Left hindlimb (tissue), 1 donor: ENCODE results near the gene CFAP58.
A peak's percentile ranks its signal among the peaks of the same experiment; 100 is the strongest.

Source experiments
- DNase-seq: peaks from one replicate; pipeline ENCODE4 v3.0.0-alpha.2; 2018

CFAP58 gene

GRCh38 chr10:104353325-104354048 lies at the start of gene CFAP58:
Gene CFAP58 (plus strand): TSS chr10:104353833. CDS start chr10:104353898, 65 bp downstream.
- peak; percentile 87 for DNase-seq

- no peak for DNase-seq
These were observed 49.3 kb upstream of the CFAP58 start for GRCh38 chr10:104304356-104304745.

- no peak for DNase-seq
These were observed 48.7 kb upstream of the CFAP58 start for GRCh38 chr10:104304927-104305326.

GRCh38 chr10:104306897-104307296 lies 46.7 kb upstream of the CFAP58 start:
- DNase-seq, result no peak

- no peak for DNase-seq
These were observed 45.8 kb upstream of the CFAP58 start for GRCh38 chr10:104307576-104308438.

GRCh38 chr10:104308439-104308903 lies 45.2 kb upstream of the CFAP58 start:
- no peak for DNase-seq

GRCh38 chr10:104309980-104310978 lies 43.4 kb upstream of the CFAP58 start:
- DNase-seq, result no peak

- DNase-seq, result no peak
These were observed 42.4 kb upstream of the CFAP58 start for GRCh38 chr10:104311184-104311720.

GRCh38 chr10:104314591-104315485 lies 38.8 kb upstream of the CFAP58 start:
- DNase-seq, result no peak

- no peak for DNase-seq
These were observed 38.1 kb upstream of the CFAP58 start for GRCh38 chr10:104315486-104315921.

GRCh38 chr10:104316321-104317099 lies 37.1 kb upstream of the CFAP58 start:
- no peak for DNase-seq

- DNase-seq, result no peak
These were observed 36.3 kb upstream of the CFAP58 start for GRCh38 chr10:104317269-104317710.

GRCh38 chr10:104317726-104318299 lies 35.8 kb upstream of the CFAP58 start:
- DNase-seq, result no peak

- no peak for DNase-seq
These were observed 35.3 kb upstream of the CFAP58 start for GRCh38 chr10:104318326-104318725.

- no peak for DNase-seq
These were observed 34.6 kb upstream of the CFAP58 start for GRCh38 chr10:104318810-104319741.

- no peak for DNase-seq
These were observed 32.4 kb upstream of the CFAP58 start for GRCh38 chr10:104321226-104321625.

- no peak for DNase-seq
These were observed 31.8 kb upstream of the CFAP58 start for GRCh38 chr10:104321725-104322415.

GRCh38 chr10:104322416-104322782 lies 31.2 kb upstream of the CFAP58 start:
- no peak for DNase-seq
